HCT116 (cell line): ENCODE results near the gene TUBB6. TPM values are rescaled to one million over a fixed set of nuclear protein-coding genes. Genes with fewer than 3 reads are reported as not detected.

Experiments
- ATAC-seq: fragments of 200-7000 bp; cut with Tn5 transposase; 2 replicates; pipeline ENCODE4 v1.9.1; 2020; ENCODE audit warnings: mild to moderate bottlenecking, moderate library complexity
- BruUV-seq: library from RNA; stranded (reverse); fragments of 400-500 nt; replicated peaks from 2 replicates; lab custom pipeline; 2021; lab: Mats Ljungman, UMichigan
- CTCF ChIA-PET: fragments of 300-600 bp; sonication (Branson Sonifier 250); formaldehyde crosslinking; loops from one replicate; lab custom pipeline; 2021; ENCODE audit warnings: antibody characterized with exemption; lab: Charles Lee
- POLR2A ChIA-PET: fragments of 300-600, 350-600 bp; sonication (Branson Sonifier 250); formaldehyde crosslinking; loops from one replicate; lab custom pipeline; 2021; ENCODE audit warnings: antibody characterized with exemption; lab: Charles Lee
- RAD21 ChIA-PET, 2 experiments: fragments of 300-600 bp; sonication (Branson Sonifier 250); formaldehyde crosslinking; loops; one replicate each; lab custom pipeline; 2023; ENCODE audit warnings: low total read pairs in 2 of 2; ENCODE audit not compliant: uncharacterized antibody in 2 of 2, unreplicated experiment in 2 of 2, low non-redundant PET in 1 of 2; lab: Charles Lee
- DNase-seq: peaks from one replicate; pipeline ENCODE4 v3.0.0-alpha.2; 2010; ENCODE audit warnings: low read depth, low spot score
- H2AFZ ChIP-seq: fragments of 200-600 bp; shearing (Covaris generic), sonication (generic); 2 replicates; pipeline ENCODE4 v1.6.1; 2017; ENCODE audit warnings: low read depth, mixed run types, mixed read lengths, antibody characterized with exemption, low read length; ENCODE audit not compliant: poor library complexity, severe bottlenecking
- H3K27ac ChIP-seq: 2 replicates; pipeline ENCODE4 v1.5.1; 2012; ENCODE audit warnings: low read depth, low read length
- H3K27me3 ChIP-seq: fragments of 200-600 bp; sonication (generic); 2 replicates; pipeline ENCODE4 v1.6.1; 2016; ENCODE audit warnings: mixed run types, low read length, mixed read lengths; ENCODE audit not compliant: insufficient read depth
- H3K36me3 ChIP-seq, 2 experiments: fragments of 200-500 bp in 1 of 2; fragments of 200-600 bp in 1 of 2; sonication (Bioruptor generic) in 1 of 2; sonication (generic) in 1 of 2; 2 replicates each; pipeline versions ENCODE4 v1.5.1 to v1.6.1; 2014 to 2016; ENCODE audit warnings: low read length in 2 of 2, inconsistent platforms in 1 of 2, mixed read lengths in 1 of 2, mixed run types in 1 of 2; ENCODE audit not compliant: insufficient read depth in 2 of 2, control insufficient read depth in 1 of 2
- H3K4me1 ChIP-seq, 2 experiments: fragments of 200-600 bp in 1 of 2; sonication (generic) in 1 of 2; 2 replicates each; pipeline versions ENCODE4 v1.5.1 to v1.6.1; 2012 to 2017; ENCODE audit warnings: low read length in 2 of 2, inconsistent platforms in 1 of 2, mild to moderate bottlenecking in 1 of 2, mixed read lengths in 1 of 2, mixed run types in 1 of 2, moderate library complexity in 1 of 2; ENCODE audit not compliant: insufficient read depth in 2 of 2, control insufficient read depth in 1 of 2
- H3K4me2 ChIP-seq: fragments of 200-600 bp; sonication (generic); 2 replicates; pipeline ENCODE4 v1.6.1; 2017; ENCODE audit warnings: mixed run types, low read length, mixed read lengths
- H3K4me3 ChIP-seq, 2 experiments: fragments of 200-600 bp in 1 of 2; sonication (generic) in 1 of 2; replicated peaks in 1 of 2; 2 replicates each; pipeline ENCODE4 v1.5.1; 2011 to 2016; ENCODE audit warnings: low read length in 2 of 2, control low read depth in 1 of 2, low read depth in 1 of 2, mild to moderate bottlenecking in 1 of 2, mixed read lengths in 1 of 2, mixed run types in 1 of 2
- H3K79me2 ChIP-seq: fragments of 200-600 bp; sonication (generic); 2 replicates; pipeline ENCODE4 v1.6.1; 2017; ENCODE audit warnings: mild to moderate bottlenecking, mixed run types, low read length, moderate library complexity, mixed read lengths; ENCODE audit not compliant: insufficient read depth
- H3K9ac ChIP-seq: fragments of 200-600 bp; sonication (generic); 2 replicates; pipeline ENCODE4 v1.6.1; 2016; ENCODE audit warnings: low read length, mixed read lengths
- H3K9me2 ChIP-seq: fragments of 200-600 bp; sonication (generic), shearing (Covaris generic); 2 replicates; pipeline ENCODE4 v1.6.1; 2017; ENCODE audit warnings: mixed run types, mild to moderate bottlenecking, moderate library complexity; ENCODE audit not compliant: insufficient read depth
- H3K9me3 ChIP-seq, 2 experiments: fragments of 200-500 bp in 1 of 2; fragments of 200-600 bp in 1 of 2; sonication (Bioruptor generic) in 1 of 2; sonication (generic) in 1 of 2; 2 replicates each; pipeline ENCODE4 v1.6.1; 2014 to 2017; ENCODE audit warnings: low read length in 2 of 2, mixed read lengths in 2 of 2, inconsistent platforms in 1 of 2, low read depth in 1 of 2, mild to moderate bottlenecking in 1 of 2, mixed run types in 1 of 2, moderate library complexity in 1 of 2; ENCODE audit not compliant: control insufficient read depth in 1 of 2, insufficient read depth in 1 of 2
- H4K20me1 ChIP-seq: fragments of 200-600 bp; sonication (generic), shearing (Covaris generic); 2 replicates; pipeline ENCODE4 v1.6.1; 2017; ENCODE audit warnings: mixed run types, mild to moderate bottlenecking, moderate library complexity; ENCODE audit not compliant: insufficient read depth
- EZH2 ChIP-seq: fragments of 200-600 bp; sonication (generic); IDR thresholded peaks from 2 replicates; pipeline ENCODE4 v1.6.1; 2017; ENCODE audit warnings: antibody characterized with exemption, mixed run types
- SIN3A ChIP-seq: IDR thresholded peaks from 2 replicates; pipeline ENCODE4 v1.6.1; 2012; ENCODE audit warnings: low read depth
- intact Hi-C: fragments of 100-400 bp; cut with micrococcal nuclease; formaldehyde crosslinking; loops from 2 replicates; pipeline ENCODE4 v1.10.0; 2022
- total RNA-seq: library from RNA; stranded (reverse); gene quantifications from one replicate; pipeline ENCODE4 v1.2.1, GENCODE V29; 2021; ENCODE audit not compliant: unreplicated experiment
- TF ChIP-seq, protein P1 (sequence below), 3 experiments: fragments of 200-600 bp in 1 of 3; sonication (generic) in 1 of 3; IDR thresholded peaks in 2 of 3; conservative IDR thresholded peaks in 1 of 3; 2 replicates each; pipeline ENCODE4 v1.5.1; 2012 to 2017; ENCODE audit warnings: low read depth in 2 of 3, low read length in 2 of 3, antibody characterized with exemption in 1 of 3, borderline replicate concordance in 1 of 3, control low read depth in 1 of 3, mild to moderate bottlenecking in 1 of 3, mixed read lengths in 1 of 3, mixed run types in 1 of 3, moderate library complexity in 1 of 3; ENCODE audit not compliant: insufficient read depth in 1 of 3

TUBB6 gene
- total RNA-seq, 1 experiment from 2014 or later, result 87.4 TPM

DNA sequence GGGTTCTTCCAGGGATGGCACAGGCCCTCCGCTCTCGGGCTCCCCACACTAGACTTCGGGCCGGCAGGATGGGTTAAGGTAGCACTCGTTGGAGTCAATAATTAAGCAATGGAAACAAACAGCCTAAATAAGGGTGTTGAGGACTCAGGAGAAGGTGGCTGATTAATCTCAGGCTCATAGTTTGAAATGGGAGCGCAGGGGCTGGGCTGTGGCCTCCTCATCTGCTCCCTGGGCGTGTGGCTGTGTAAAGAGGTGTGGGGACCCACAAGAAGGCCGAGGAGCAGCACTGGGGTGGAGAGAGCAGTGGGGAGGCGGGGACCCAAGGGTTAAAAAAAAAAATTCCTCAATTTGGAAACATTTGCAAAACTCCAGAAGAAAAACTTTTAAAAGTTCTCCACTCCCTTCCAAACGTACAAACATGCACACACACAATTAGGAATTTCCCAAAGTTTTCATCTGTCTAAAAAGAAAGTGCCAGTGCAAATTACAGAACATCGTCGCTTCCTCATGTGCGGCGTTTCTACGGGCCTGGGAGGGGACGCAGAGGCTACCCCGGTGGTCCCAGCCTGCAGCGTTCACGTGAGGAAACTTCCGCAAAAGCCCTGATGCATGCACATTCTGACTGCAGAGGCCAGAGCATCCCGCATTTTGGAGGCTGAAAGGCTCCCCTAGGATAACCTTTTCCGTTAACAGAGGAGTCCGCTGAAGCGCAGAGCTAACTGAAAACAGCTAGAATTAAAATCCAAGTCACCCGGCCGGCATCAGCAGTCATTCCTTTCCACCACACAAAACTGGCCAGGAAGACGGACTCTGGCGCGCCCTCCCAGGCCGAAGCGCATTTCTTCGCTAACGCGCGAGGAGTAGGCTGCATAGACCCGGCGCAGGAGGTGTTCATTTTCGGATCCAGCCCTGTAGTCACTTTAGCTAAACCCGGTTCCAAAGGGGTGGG, 1.0 kb upstream of the TUBB6 start:
- H3K27ac ChIP-seq, result no peak overlapping the region
- no peak for TF ChIP-seq SIN3A
- TF ChIP-seq, protein P1, sequence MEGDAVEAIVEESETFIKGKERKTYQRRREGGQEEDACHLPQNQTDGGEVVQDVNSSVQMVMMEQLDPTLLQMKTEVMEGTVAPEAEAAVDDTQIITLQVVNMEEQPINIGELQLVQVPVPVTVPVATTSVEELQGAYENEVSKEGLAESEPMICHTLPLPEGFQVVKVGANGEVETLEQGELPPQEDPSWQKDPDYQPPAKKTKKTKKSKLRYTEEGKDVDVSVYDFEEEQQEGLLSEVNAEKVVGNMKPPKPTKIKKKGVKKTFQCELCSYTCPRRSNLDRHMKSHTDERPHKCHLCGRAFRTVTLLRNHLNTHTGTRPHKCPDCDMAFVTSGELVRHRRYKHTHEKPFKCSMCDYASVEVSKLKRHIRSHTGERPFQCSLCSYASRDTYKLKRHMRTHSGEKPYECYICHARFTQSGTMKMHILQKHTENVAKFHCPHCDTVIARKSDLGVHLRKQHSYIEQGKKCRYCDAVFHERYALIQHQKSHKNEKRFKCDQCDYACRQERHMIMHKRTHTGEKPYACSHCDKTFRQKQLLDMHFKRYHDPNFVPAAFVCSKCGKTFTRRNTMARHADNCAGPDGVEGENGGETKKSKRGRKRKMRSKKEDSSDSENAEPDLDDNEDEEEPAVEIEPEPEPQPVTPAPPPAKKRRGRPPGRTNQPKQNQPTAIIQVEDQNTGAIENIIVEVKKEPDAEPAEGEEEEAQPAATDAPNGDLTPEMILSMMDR (IDR thresholded peaks at IDR 0.05 in 2 of 3, conservative IDR thresholded peaks at IDR 0.05 in 1 of 3; ENCODE audit: borderline replicate concordance in 1 of 3, insufficient read depth in 1 of 3, low read depth in 2 of 3, low read length in 2 of 3), result no peak
- no peak for TF ChIP-seq EZH2
- TF ChIP-seq, all 23 proteins: peak for 0
- Histone ChIP-seq H3K9ac (peak overlapping the region; percentile 92), H2AFZ (no peak overlapping the region), H3K27me3 (no peaks in the 10 kb centered on the region), H3K9me3 (peaks cover 0 to 5% of the 10 kb centered on the region in 2 experiments; a peak in 1 of 4 replicates), H3K9me2 (no peaks in the 10 kb centered on the region), H4K20me1 (no peaks in the 10 kb centered on the region), H3K4me2 (peak overlapping the region; percentile 90), H3K4me1 (peaks cover 13 to 19% of the 10 kb centered on the region in 2 experiments), H3K36me3 (peaks cover 10 to 24% of the 10 kb centered on the region in 2 experiments), H3K4me3 (peak overlapping the region; percentile 39 to 73), H3K79me2 (peaks cover 35% of the 10 kb centered on the region)
- ChIA-PET POLR2A (interaction anchor here (1.2 to 1.9 kb wide), 2 partner anchors 11 to 70 kb away, joined by 3 to 4 read pairs; partner anchors contain the start of gene AFG3L2), CTCF (no interaction called here), RAD21 (no interaction called here)
- TSS peak; percentile 84 for BruUV-seq
- intact Hi-C loops, result no loop called here
- DNase-seq (no peak), ATAC-seq (no peak)
